GM12878 (cell line): ENCODE measurements around the gene TREH. TPM values are rescaled to one million over a fixed set of nuclear protein-coding genes. Genes with fewer than 3 reads are reported as not detected.

Experiments used
- ATAC-seq: fragments of 200-7000 bp; cut with Tn5 transposase; 3 replicates; pipeline ENCODE4 v1.9.1; 2020; ENCODE audit warnings: mild to moderate bottlenecking, moderate library complexity
- BruUV-seq: library from RNA; stranded (reverse); fragments of 400-500 nt; replicated peaks from 2 replicates; lab custom pipeline; 2021; lab: Mats Ljungman, UMichigan
- CTCF ChIA-PET: fragments of 300-600 bp; sonication (Branson Sonifier 250); formaldehyde crosslinking; extraction: SDS; loops from one replicate; lab custom pipeline; 2021; ENCODE audit warnings: inconsistent platforms; lab: Yijun Ruan, JAX
- POLR2A ChIA-PET: fragments of 350-600 bp; formaldehyde crosslinking; extraction: SDS; loops from one replicate; lab custom pipeline; 2021; ENCODE audit warnings: inconsistent platforms; lab: Charles Lee
- RAD21 ChIA-PET: fragments of 300-600 bp; sonication (Branson Sonifier 250); formaldehyde crosslinking; loops from one replicate; lab custom pipeline; 2023; ENCODE audit warnings: antibody characterized with exemption; ENCODE audit not compliant: unreplicated experiment; lab: Charles Lee
- SMC1A ChIA-PET: fragments of 300-600 bp; sonication (Branson Sonifier 250); formaldehyde crosslinking; loops from one replicate; lab custom pipeline; 2023; ENCODE audit not compliant: unreplicated experiment, uncharacterized antibody; lab: Charles Lee
- DNase-seq: peaks from one replicate; pipeline ENCODE4 v3.0.0-alpha.2; 2011; ENCODE audit warnings: low read depth, low spot score
- FAIRE-seq: peaks from 3 replicates; lab custom pipeline; 2011; peaks lifted over from hg19 to GRCh38; lab: Jason Lieb, UNC
- H2AFZ ChIP-seq: 2 replicates; pipeline ENCODE4 v1.6.0; 2011; ENCODE audit warnings: low read depth, low read length, control low read depth; ENCODE audit not compliant: control insufficient read depth
- H3K27ac ChIP-seq: 2 replicates; pipeline ENCODE4 v1.5.1; 2011; ENCODE audit warnings: control low read depth; ENCODE audit not compliant: control insufficient read depth, insufficient read depth
- H3K27me3 ChIP-seq, 2 experiments: replicated peaks in 1 of 2; 2 replicates each; pipeline versions ENCODE4 v1.6.0 to v1.6.1; 2011; ENCODE audit warnings: low read length in 1 of 2; ENCODE audit not compliant: control insufficient read depth in 2 of 2, insufficient read depth in 2 of 2
- H3K36me3 ChIP-seq, 2 experiments: 2 replicates each; pipeline ENCODE4 v1.5.1; 2011; ENCODE audit warnings: low read length in 1 of 2; ENCODE audit not compliant: control insufficient read depth in 2 of 2, insufficient read depth in 2 of 2
- H3K4me1 ChIP-seq: 2 replicates; pipeline ENCODE4 v1.6.1; 2011; ENCODE audit warnings: mild to moderate bottlenecking, low read length, moderate library complexity, mixed read lengths; ENCODE audit not compliant: control insufficient read depth, insufficient read depth
- H3K4me2 ChIP-seq: 2 replicates; pipeline ENCODE4 v1.6.0; 2011; ENCODE audit warnings: control low read depth; ENCODE audit not compliant: control insufficient read depth, insufficient read depth
- H3K4me3 ChIP-seq: fragments of 200-600 bp; sonication (generic); 2 replicates; pipeline ENCODE4 v1.5.1; 2016
- H3K79me2 ChIP-seq: 2 replicates; pipeline ENCODE4 v1.6.0; 2011; ENCODE audit warnings: low read length; ENCODE audit not compliant: control insufficient read depth, insufficient read depth
- H3K9ac ChIP-seq: 2 replicates; pipeline ENCODE4 v1.8.0; 2011; ENCODE audit warnings: low read length, control low read depth, mixed read lengths; ENCODE audit not compliant: control insufficient read depth, insufficient read depth
- H3K9me3 ChIP-seq: replicated peaks from 3 replicates; pipeline ENCODE4 v1.5.1; 2011; ENCODE audit warnings: mild to moderate bottlenecking, low read length; ENCODE audit not compliant: control insufficient read depth, insufficient read depth
- H4K20me1 ChIP-seq: 2 replicates; pipeline ENCODE4 v1.6.0; 2011; ENCODE audit not compliant: control insufficient read depth, insufficient read depth
- BCL3 ChIP-seq: IDR thresholded peaks from 2 replicates; pipeline ENCODE4 v1.6.1; 2011; ENCODE audit warnings: borderline replicate concordance, low read depth, mild to moderate bottlenecking, moderate library complexity, low read length; ENCODE audit not compliant: insufficient read depth, poor library complexity, severe bottlenecking
- CHD1 ChIP-seq: IDR thresholded peaks from 2 replicates; pipeline ENCODE4 v1.6.1; 2012; ENCODE audit warnings: low read depth, low read length, improper control_type of control experiment
- E4F1 ChIP-seq: fragments of 450-650 bp; IDR thresholded peaks from 2 replicates; pipeline ENCODE4 v1.6.1; 2018; ENCODE audit warnings: borderline replicate concordance, mild to moderate bottlenecking; ENCODE audit not compliant: partially characterized antibody
- GABPA ChIP-seq: IDR thresholded peaks from 2 replicates; pipeline ENCODE4 v1.6.1; 2014; ENCODE audit warnings: antibody characterized with exemption, low read depth, mild to moderate bottlenecking, inconsistent platforms
- PAX8 ChIP-seq: fragments of 450-650 bp; IDR thresholded peaks from 2 replicates; pipeline ENCODE4 v1.6.1; 2017; ENCODE audit warnings: mild to moderate bottlenecking, moderate library complexity
- WGBS: methylation state at CpG from one replicate; pipeline ENCODE4 v1.1.6; 2016; ENCODE audit warnings: low lambda C conversion rate; ENCODE audit not compliant: insufficient replicate concordance, insufficient coverage; ENCODE audit errors: missing lambda C conversion rate; 5-methylcytosine and 5-hydroxymethylcytosine counted together
- in situ Hi-C: fragments of 300-500 bp; cut with MboI; formaldehyde crosslinking; loops from 9 replicates; pipeline ENCODE4 v1.14.3; 2018; ENCODE audit warnings: mixed read lengths
- intact Hi-C: fragments of 100-400 bp; cut with micrococcal nuclease; formaldehyde crosslinking; loops from one replicate; pipeline ENCODE4 v1.14.2; 2022; ENCODE audit not compliant: unreplicated experiment
- polyA plus RNA-seq, 11 experiments: library from polyadenylated mRNA; depleted of rRNA in 4 of 11; unstranded in 6 of 11; stranded (reverse) in 5 of 11; fragments of >200 nt; fragmentation: Nextera tagmentation in 4 of 11; fragmentation: Illumina TruSeq in 1 of 11; extraction: Ambion mirVana in 4 of 11; extraction: Trizol in 1 of 11; gene quantifications; 1 replicate in 1 of 11; 2 replicates in 10 of 11; pipeline versions ENCODE4 v1.2.1 to v1.2.3, GENCODE V29; 2011 to 2016; ENCODE audit warnings: inconsistent platforms in 2 of 11, missing spikeins in 2 of 11, low read depth in 1 of 11
- total RNA-seq, 4 experiments: library from RNA; depleted of rRNA in 3 of 4; stranded (reverse); fragments of >200 nt in 3 of 4; fragmentation: Illumina TruSeq in 1 of 4; extraction: Trizol in 1 of 4; gene quantifications; 2 replicates each; pipeline versions ENCODE4 v1.2.1 to v1.2.3, GENCODE V29; 2013 to 2021
- TF ChIP-seq, protein P1 (sequence below), 3 experiments: IDR thresholded peaks in 2 of 3; conservative IDR thresholded peaks in 1 of 3; 2 replicates each; pipeline ENCODE4 v1.5.1; 2011; ENCODE audit warnings: low read depth in 3 of 3, low read length in 3 of 3, mild to moderate bottlenecking in 3 of 3, control low read depth in 2 of 3, moderate library complexity in 2 of 3, inconsistent platforms in 1 of 3, mixed read lengths in 1 of 3; ENCODE audit not compliant: control insufficient read depth in 2 of 3, insufficient read depth in 1 of 3; ENCODE audit errors: extremely low read depth in 1 of 3

The TREH gene
- total and polyA plus RNA-seq, 10 of the 15 experiments (the other 5 are each of a cell fraction or from before 2014, with no cell fraction given), result not detected

DNA sequence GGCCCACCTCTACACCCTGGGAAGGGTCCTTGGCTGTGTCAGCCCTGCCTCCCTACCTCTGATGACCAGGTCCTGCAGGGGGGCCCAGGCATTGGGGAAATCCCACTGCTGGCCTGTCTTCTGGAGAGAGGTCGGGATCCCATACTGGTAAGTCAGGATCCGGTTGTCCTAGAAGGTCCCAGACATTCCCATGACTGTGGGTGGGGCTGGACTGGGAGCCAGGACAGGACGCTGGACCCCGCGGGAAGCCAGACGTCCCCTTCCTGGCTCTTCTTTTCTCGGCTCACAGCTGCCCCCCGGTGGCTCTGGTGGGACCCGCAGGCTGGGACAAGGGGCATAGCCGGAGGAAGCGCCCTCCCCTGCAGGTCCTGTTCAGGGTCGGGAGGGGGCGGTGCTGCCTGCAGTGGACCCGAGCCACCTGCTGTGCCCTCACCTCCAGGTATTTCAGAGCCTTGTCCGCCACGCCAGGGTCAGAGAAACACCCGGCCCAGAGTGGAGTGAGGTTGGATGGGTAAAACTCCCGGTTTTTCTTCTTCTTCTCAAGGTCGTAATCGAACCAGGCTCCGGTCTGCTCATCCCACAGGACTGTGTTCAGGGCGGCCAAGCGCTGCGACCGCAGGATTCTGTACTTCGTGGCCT is 20.0 kb downstream of the TREH start (continued):
- TF ChIP-seq BCL3, result no peak
- no peak for TF ChIP-seq E4F1

DNA sequence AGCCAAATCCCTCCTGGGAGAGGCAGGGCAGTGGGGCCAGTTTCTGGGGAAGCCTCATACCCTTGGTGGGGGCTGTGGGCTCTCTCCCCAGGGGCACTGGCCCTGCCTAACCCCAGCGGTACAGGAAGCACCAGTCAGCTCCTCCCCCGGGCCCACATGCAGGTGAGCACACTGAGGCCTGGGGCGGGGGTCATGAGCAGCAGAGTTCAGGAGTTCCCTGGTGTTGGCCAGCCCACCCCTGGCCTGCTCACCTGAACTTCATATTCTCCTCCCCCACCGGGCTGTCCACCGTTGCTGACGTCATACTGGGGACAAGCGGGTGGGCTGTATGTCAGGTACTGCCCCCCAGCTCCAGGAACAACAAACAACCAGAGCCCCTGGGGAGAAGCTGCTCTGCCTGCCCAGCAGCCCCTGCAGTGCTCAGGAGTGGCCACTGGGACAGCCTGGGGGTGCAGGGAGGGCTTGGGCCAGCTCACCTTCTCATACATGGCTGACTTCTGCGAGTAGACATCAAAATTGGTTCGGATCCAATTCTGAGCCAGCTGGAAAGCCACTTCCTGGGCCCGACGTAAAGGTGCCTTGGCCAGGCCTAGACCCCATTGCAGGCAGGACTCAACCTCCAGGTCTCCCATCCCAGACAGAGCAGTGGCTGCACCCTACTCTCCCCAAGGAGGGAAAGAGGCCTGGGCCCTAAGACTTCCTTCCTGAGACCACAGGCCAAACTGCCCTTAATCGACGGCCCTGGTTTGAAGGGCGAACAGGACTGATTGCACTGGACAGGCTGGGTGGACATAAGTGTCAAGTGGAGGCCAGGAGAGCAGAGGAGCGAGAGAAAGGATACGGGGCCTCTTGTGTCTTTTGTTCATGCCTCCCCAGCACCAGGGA is 20.8 kb downstream of the TREH start:
- Histone ChIP-seq H3K4me2 (no peak overlapping the region), H3K4me1 (no peaks in the 10 kb centered on the region), H3K27ac (no peak overlapping the region), H3K4me3 (no peak overlapping the region), H4K20me1 (no peaks in the 10 kb centered on the region), H3K79me2 (no peaks in the 10 kb centered on the region), H3K36me3 (no peaks in the 10 kb centered on the region), H2AFZ (no peak overlapping the region), H3K9me3 (no peaks in the 10 kb centered on the region), H3K9ac (no peak overlapping the region), H3K27me3 (peaks cover 0 to 4% of the 10 kb centered on the region in 2 experiments; a peak in 3 of 4 replicates)
- ChIA-PET SMC1A (no interaction called here), RAD21 (no interaction called here), POLR2A (interaction anchor here (0.7 kb wide), 1 partner anchor 12 kb away, joined by 4 read pairs; no protein-coding TSS in a partner anchor), CTCF (interaction anchor here (0.6 to 2.4 kb wide), 7 partner anchors 10 to 515 kb away, joined by 3 to 11 read pairs (median 3); no protein-coding TSS in a partner anchor)
- FAIRE-seq (no peak), ATAC-seq (peak; percentile 58), DNase-seq (no peak)
- 25% methylated on average over 16 of the region's 16 CpGs for WGBS
- intact Hi-C loops, result no loop called here
- TF ChIP-seq, protein P1, sequence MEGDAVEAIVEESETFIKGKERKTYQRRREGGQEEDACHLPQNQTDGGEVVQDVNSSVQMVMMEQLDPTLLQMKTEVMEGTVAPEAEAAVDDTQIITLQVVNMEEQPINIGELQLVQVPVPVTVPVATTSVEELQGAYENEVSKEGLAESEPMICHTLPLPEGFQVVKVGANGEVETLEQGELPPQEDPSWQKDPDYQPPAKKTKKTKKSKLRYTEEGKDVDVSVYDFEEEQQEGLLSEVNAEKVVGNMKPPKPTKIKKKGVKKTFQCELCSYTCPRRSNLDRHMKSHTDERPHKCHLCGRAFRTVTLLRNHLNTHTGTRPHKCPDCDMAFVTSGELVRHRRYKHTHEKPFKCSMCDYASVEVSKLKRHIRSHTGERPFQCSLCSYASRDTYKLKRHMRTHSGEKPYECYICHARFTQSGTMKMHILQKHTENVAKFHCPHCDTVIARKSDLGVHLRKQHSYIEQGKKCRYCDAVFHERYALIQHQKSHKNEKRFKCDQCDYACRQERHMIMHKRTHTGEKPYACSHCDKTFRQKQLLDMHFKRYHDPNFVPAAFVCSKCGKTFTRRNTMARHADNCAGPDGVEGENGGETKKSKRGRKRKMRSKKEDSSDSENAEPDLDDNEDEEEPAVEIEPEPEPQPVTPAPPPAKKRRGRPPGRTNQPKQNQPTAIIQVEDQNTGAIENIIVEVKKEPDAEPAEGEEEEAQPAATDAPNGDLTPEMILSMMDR (IDR thresholded peaks at IDR 0.05 in 2 of 3, conservative IDR thresholded peaks at IDR 0.05 in 1 of 3; ENCODE audit: control insufficient read depth in 2 of 3, extremely low read depth in 1 of 3, insufficient read depth in 1 of 3, low read depth in 3 of 3, low read length in 3 of 3), result peak in 1 of 3 experiments; percentile 28; a peak in 1 of 6 replicates
- TF ChIP-seq GABPA, result no peak
- no peak for TF ChIP-seq CHD1
- TF ChIP-seq PAX8, result no peak
- no TSS peak for BruUV-seq
- in situ Hi-C loops, result no loop called here
